GM19043 (cell line): ENCODE results near the gene NACA.
"Not testable (repeated sequence)": the region's sequence is repeated elsewhere in the genome, so short reads cannot be mapped to it uniquely, and the experiment has no call there.

Experiments used
- ATAC-seq: cut with Tn5 transposase; IDR thresholded peaks from one replicate; pipeline ENCODE4 v1.9.1; 2021; ENCODE audit warnings: low read depth; ENCODE audit not compliant: unreplicated experiment

Gene NACA

DNA sequence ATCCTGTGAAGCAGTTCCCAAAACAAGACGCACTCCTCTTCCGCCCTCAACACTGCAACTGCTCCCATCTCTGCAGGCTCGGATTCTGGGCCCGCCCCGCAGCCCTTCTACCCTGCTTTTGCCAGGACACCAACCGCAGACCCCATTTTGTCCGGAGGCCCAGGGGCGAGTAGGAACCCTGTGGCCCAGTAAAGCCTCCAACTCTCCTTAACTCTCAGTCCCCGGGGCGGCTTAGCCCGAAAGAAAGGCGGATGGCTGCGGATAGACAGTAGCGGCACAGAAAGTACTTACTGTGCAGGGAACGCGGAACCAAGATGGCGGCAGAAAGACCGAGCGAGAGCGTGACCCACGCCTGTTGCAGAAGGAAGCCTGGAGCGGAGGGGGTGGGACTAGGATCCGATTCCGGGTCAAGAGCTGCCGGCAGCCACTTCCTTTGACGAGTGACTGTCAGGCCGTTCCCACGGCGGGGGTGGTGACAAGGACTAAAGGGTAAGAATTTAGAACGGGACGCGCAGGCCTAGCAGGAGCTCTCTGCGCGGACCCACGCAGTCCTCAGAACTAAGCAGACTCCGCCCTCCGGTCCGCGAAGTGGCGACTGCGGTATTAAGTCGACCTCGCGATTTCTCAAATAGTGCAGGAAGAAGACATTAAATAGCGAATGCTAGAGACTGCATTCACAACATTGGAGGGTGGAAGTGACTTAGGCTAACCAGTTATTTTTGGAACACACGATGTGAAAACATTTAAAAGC, at the start of gene NACA:
Gene NACA (minus strand): TSS at position 328 of the 751 bp plus-strand sequence. CDS start 778 bp downstream, outside the sequence.
- ATAC-seq = peak; percentile 89

DNA sequence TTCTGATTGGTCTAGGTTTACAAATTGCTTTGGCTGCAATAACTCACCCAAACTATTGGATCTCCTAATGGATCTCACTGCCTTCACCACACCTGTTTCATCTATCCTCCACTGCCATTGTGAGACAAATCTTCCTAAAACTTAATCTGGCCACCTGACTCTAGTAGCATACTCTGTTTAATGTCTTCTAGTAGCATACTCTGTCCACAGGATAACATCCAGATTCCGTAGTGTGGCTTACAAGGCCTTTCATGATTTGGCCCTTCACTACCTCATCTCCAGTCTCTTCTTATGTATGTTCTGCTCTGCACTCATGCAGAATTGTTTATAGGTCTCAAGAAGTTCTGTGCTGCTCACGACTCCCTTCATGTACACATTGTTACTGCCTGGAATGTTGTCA, 48.0 kb upstream of the NACA start:
- ATAC-seq = no peak

GRCh38 chr12:56772625-56773024, 47.5 kb upstream of the NACA start:
- ATAC-seq = no peak

DNA sequence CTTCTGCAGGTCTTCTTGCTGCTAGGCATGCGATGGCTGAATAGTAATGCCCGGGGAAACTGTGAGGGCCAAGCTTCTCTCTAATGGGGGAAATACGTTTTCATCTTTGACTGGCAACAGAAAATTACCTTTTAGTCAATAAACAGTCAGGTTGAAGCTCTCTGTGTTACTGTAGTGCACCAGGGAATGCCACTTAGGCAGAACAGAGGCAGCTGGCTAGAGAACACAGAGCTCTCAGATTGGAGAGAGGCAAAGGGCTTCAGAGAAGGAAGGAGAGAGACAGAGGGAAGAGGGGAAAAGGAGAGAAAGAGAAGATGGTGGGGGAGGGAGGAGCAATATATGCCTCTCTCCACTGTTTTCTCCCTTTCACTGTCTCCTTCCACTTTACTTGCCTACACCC, 44.8 kb upstream of the NACA start:
- no peak for ATAC-seq

DNA sequence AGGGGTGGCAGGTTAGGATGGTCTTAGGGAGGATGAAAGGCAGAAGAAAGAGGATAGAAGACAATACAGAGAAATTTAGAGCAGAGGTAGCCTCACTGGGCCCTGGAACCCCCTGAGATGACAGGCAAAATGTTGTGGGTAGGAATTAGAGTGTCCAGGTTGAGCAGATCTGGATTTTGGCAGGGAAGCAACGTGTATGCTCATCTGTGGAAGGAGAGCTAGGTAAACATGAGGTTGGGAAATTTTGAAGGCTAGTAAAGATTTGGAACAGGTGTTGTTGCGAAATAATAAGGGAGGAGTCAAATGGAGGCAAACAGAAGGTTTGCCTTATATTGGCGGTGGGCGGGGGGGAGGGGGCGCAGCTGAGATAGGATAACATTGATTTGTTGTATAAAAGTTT, 43.3 kb upstream of the NACA start:
- ATAC-seq = no peak

DNA sequence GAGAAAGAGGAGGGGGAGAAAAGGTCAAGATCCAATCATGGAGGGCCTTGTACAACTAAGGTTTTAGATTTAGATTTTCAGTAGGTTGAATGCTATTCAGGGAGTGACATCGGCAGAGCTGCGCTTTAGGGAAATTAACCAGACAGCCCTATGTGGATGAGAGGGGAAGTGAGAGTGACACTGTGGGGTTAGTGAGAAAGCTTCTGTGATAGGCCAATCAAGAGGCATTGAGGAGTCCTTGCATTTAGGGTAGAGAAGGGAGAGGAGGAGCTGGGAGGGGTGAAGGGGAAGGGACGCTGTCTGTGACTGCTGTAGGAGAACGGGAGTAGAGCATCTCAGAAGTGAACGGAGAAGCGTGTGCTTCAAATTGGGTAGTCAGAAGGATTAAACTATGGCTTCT, 41.4 kb upstream of the NACA start:
- ATAC-seq = peak; percentile 99

DNA sequence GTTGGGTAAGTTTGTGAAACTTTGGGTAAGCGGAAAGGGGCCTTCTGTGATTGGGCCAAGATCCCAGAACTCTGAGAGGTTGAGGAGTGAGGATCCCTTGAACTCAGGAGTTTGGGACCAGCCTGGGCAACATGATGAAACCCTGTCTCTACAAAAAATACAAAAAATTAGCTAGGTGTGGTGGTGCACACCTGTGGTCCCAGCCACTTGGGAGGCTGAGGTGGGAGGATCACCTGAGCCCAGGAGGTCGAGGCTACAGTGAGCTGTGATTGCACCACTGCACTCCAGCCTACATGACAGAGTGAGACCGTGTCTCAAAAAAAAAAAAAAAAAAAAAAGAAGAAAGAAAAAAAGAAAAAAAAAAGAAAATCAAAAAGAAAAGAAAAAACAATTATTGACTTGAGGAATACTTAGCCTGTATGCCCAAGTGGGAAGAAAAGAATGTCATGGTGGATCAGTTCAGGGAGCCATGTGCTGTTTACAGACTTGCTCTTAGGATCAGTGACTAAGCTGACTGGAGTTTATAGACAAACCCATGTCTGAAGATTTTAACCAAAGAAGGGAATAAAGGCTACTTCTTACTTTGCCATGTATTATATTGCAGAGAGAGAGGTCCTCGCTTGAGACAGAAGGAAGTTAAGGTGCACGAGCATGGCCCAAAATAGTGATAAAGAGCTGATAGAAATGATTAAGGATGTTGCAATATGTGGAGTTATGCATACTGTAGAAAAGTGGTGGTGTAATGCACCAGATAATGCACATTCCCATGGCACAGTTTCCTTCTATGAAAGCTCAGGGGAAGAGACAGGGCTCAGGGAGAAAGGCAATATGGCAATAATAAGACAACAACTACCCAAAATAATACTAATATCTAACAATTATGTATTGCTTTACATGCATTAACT, 38.9 kb upstream of the NACA start:
- no peak for ATAC-seq

GRCh38 chr12:56761812-56762211, 36.7 kb upstream of the NACA start:
- no peak for ATAC-seq

DNA sequence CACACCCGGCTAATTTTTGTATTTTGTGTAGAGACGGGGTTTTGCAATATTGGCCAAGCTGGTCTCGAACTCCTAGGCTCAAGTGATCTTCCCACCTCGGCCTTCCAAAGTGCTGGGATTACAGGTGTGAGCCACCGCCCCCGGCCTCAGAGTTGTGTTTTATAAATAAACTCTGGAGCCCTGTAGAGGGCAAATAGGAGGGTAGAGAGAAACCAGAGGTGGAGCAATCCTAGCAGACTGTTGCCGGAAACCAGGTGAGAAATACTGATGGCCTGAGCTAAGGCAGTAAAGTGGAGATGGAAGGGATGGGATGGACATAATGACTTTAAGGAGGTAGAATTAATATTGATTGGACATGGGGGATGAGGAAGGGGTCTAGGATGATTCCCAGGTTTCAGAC, 35.4 kb upstream of the NACA start:
- no peak for ATAC-seq

DNA sequence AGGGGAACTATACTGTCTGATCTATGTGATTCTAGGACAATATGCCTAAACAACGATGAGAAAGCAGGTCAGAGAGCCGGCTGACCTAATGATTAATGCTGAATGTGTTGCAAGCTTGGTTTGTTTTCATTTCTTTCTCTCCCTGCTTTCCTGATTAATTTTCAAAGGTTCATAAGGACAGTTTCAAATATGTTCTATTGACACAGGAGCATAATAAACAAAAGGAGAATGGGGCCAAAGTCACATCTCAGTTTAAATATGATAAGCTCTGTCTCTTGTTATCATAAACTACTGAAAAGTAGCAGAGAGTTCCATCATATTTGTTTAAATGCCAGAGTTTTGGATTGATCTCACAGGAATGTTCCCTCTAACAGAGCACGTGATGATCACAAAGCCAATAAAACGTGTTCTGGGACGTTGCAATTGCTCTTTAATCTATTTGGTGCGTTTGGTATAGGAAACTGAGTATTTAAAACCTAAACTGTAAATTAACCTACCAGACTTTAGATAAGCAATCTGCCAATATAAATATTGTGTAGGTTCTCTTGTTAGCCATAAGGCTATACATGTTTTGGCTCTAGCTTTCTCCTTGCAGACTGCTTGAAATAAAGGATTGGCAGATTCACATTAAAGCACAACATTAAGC, 34.3 kb upstream of the NACA start:
- ATAC-seq = no peak

DNA sequence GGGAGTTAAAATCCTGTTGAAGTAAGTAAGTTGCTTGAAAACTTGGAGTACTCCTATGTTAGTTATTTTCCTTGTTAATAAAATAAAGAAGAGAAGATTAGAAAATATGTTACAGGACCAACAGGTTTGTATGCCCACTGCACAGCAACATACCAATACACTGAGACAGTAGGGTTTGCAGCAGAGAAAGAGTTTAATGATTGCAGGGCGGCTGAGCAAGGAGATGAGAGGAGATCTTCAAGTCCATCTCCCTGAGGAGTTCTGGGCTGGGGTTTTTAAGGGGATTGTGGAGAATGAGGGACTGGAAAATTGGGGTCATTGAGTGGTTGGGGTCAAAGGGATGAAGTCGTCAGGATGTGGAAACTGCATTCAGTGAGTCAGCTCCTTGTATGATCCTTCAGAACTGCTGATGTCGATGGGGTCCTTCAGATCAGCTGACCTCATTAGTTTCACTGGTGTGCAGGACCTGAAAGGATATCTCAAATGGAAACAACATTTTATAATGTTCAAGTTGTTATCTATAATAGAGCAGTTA, 33.7 kb upstream of the NACA start:
- ATAC-seq = no peak

DNA sequence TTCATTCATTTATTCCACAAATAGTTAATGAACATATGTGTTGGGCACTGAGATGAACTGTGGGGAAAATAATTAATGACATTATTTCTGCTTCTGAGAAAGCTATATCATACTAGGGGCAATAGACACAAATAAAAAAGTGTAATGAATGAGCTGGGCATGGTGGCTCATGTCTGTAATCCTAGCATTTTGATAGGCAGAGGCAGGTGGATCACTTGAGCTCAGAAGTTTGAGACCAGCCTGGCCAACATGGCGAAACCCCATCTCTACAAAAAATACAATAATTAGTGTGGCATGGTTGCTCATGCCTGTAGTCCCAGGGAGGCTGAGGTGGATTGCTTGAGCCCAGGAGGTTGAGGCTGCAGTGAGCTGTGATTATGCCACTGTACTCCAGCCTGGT, 32.9 kb upstream of the NACA start:
- ATAC-seq = not testable (repeated sequence)

DNA sequence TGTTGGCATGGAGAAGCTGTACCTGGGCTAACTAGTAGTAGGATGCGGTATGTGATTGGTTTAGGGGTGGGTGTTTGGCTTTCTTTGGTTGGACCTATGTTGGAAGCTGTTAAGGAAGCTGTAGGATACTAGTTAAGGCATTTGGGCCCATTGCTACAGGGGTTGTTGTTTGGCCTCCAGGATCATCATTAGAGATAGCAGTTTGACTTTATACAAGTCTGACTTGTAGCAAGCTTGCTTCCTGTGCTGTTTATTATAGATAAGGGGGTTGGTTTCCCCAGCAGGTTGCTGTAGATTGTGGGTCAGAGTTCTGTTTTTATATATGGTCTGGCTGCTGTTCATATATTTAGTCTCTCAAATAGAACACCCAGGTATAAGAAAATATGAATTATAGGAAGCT, 28.5 kb upstream of the NACA start:
- no peak for ATAC-seq

- peak; percentile 62 for ATAC-seq
These were observed 26.9 kb upstream of the NACA start, which contains the start of gene PRIM1 for GRCh38 chr12:56751712-56752598. TSS of gene PRIM1 (minus strand) at chr12:56752323. CDS start at chr12:56752298, 25 bp downstream.

DNA sequence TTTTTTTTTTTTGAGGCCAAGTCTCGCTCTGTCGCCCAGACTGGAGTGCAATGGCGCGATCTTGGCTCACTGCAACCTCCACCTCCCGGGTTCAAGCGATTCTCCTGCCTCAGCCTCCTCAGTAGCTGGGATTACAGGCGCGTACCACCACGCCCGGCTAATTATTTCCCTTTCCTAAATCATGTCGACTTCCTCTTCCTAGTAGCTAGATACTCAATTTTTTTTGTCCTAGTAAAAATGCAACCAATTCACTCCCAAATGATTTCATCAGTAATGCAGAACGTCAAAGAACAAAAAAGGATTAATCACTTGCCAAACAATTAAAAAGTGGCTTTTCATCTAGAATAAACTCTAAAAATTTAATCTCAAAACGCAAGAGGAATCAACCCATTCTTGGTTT, 25.5 kb upstream of the NACA start:
- ATAC-seq = not testable (repeated sequence)

DNA sequence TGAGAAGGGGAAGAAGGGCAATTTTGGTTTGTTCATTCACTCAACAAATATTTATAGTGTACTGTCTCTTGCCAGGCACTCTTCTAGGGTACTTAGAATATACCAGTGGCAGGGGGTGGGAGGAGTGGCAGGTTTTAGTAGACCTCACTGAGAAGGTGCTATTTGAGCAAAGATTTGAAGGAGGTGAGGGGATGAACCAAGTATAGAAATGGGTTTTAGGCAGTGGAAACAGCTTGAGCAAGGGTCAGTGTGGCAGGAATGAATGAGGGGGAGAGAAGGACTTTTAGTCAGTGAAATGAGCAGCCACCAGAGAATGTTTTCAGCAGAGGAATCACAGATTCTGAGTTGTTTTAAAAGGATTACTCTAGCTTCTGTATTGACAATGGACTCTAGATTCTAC, 24.8 kb upstream of the NACA start:
- no peak for ATAC-seq

- ATAC-seq = no peak
These were observed 24.3 kb upstream of the NACA start for GRCh38 chr12:56749359-56749758.

DNA sequence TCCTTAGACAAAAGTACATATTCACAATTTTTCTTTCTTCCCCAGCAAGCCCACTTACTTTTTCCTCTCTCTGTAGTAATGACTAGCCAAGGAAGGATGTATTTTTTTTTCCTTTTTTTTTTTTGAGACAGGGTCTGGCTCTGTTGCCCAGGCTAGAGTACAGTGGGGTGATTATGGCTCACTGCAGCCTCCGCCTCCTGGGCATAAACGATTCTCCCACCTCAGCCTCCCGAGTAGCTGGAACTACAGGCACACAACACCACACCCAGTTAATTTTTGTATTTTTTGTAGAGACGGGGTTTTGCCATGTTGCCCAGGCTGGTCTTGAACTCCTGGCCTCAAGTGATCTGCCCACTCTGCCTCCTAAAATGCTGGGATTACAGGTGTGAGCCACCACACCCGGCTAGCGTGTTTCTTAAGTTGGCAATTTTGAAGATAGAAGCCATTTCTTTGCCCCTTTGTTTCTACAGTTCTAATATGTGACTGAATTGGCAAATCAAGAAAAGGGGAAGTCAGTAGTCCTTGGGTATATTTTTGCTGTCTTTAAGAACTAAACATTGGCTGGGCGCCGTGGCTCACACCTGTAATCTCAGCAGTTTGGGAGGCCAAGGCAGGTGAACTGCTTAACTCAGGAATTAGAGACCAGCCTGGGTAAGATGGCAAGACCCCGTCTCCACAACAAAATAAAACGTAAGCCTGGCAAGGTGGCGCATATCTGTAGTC, 3.2 kb upstream of the NACA start:
- ATAC-seq = no peak

DNA sequence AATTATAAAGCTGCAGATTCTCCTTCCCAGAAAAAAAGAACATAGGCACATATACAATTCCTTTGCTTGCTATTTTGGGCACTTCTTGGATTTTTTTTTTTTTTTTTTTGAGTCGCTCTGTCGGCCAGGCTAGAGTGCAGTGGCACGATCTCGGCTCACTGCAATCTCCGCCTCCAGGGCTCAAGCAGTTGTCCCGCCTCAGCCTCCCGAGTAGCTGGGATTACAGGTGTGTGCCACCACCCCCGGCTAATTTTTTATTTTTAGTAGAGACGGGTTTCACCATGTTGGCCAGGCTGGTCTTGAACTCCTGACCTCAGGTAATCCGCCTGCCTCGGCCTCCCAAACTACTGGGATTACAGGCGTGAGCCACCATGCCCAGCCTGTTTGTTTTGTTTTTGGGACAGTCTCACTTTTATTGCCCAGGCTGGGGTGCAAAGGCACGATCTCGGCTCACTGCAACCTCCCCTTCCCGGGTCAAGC, 1.1 kb upstream of the NACA start:
- ATAC-seq = not testable (repeated sequence)
